GM18520 (cell line): ENCODE measurements around the gene MTG1.

Source experiments
- ATAC-seq: cut with Tn5 transposase; IDR thresholded peaks from one replicate; pipeline ENCODE4 v1.9.1; 2021; ENCODE audit not compliant: unreplicated experiment

The MTG1 gene

GRCh38 chr10:133445268-133445732, 51.3 kb downstream of the MTG1 start:
- no peak for ATAC-seq

- no peak for ATAC-seq
Observed at GRCh38 chr10:133445751-133446708, 52.1 kb downstream of the MTG1 start.

GRCh38 chr10:133446979-133447378, 53.0 kb downstream of the MTG1 start:
- ATAC-seq = no peak

GRCh38 chr10:133448120-133448519, 54.2 kb downstream of the MTG1 start:
- no peak for ATAC-seq

GRCh38 chr10:133451346-133451745, 57.4 kb downstream of the MTG1 start:
- ATAC-seq = no peak

- no peak for ATAC-seq
Observed at GRCh38 chr10:133452453-133452852, 58.5 kb downstream of the MTG1 start.

GRCh38 chr10:133453516-133454203, 59.7 kb downstream of the MTG1 start, which contains the start of gene SCART1:
Gene SCART1, plus strand, starts transcription at chr10:133453945. Its CDS starts 53 bp downstream, at chr10:133453998.
- ATAC-seq = no peak

- ATAC-seq = no peak
Observed at GRCh38 chr10:133454204-133454893, 60.4 kb downstream of the MTG1 start.

- no peak for ATAC-seq
Observed at GRCh38 chr10:133455196-133455595, 61.2 kb downstream of the MTG1 start.

- no peak for ATAC-seq
Observed at GRCh38 chr10:133455611-133456031, 61.7 kb downstream of the MTG1 start.

GRCh38 chr10:133456041-133456951, 62.3 kb downstream of the MTG1 start:
- no peak for ATAC-seq

GRCh38 chr10:133457100-133457841, 63.3 kb downstream of the MTG1 start:
- no peak for ATAC-seq

GRCh38 chr10:133458021-133458709, 64.2 kb downstream of the MTG1 start:
- no peak for ATAC-seq

GRCh38 chr10:133458710-133459453, 64.9 kb downstream of the MTG1 start:
- ATAC-seq = no peak

- no peak for ATAC-seq
Observed at GRCh38 chr10:133459454-133460207, 65.7 kb downstream of the MTG1 start.

GRCh38 chr10:133460208-133460769, 66.3 kb downstream of the MTG1 start:
- no peak for ATAC-seq

GRCh38 chr10:133461027-133461426, 67.1 kb downstream of the MTG1 start:
- no peak for ATAC-seq
